ENCODE measurements around the gene MSANTD1.
A peak's percentile ranks its signal among the peaks of the same experiment; 100 is the strongest.

Gene MSANTD1

DNA sequence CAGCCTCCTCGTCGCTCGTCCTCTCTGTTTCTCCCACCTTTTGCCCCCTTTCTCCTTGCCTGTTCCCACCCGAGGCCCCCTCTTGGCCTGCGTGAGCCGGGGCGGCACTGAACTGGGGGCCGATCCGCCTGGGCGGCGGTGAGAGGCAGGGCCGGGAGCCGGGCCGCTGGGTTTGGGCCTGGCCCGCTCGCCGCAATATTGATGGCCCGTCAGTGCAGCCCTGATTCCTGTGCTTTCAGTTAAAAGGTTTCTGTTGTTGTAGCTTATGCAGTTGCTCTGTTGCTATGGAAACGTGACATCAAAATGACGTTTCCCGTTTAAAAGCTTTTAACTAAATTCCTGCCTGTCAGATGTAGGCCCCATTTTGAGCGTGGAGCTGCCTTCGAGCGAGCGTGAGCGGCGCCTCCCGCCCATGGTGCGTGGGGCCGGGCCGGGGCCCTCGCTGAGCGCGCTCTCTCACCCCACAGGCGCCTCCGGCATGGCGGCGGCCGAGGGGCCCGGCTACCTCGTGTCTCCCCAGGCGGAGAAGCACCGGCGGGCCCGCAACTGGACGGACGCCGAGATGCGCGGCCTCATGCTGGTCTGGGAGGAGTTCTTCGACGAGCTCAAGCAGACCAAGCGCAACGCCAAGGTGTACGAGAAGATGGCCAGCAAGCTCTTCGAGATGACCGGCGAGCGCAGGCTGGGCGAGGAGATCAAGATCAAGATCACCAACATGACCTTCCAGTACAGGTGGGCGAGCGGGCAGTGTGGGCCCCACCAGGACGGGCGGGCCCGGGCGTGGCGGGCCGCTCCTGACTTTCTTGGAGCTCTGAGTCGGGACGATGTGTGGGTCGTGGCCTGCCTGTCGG is at the start of gene MSANTD1:
Gene MSANTD1 (plus strand): TSS at position 349 of the 851 bp plus-strand sequence. CDS start 64 bp downstream, at position 413.
- DNase-seq (ENCODE audit: insufficient read length, low spot score) (no peak), FAIRE-seq (no peak)

DNA sequence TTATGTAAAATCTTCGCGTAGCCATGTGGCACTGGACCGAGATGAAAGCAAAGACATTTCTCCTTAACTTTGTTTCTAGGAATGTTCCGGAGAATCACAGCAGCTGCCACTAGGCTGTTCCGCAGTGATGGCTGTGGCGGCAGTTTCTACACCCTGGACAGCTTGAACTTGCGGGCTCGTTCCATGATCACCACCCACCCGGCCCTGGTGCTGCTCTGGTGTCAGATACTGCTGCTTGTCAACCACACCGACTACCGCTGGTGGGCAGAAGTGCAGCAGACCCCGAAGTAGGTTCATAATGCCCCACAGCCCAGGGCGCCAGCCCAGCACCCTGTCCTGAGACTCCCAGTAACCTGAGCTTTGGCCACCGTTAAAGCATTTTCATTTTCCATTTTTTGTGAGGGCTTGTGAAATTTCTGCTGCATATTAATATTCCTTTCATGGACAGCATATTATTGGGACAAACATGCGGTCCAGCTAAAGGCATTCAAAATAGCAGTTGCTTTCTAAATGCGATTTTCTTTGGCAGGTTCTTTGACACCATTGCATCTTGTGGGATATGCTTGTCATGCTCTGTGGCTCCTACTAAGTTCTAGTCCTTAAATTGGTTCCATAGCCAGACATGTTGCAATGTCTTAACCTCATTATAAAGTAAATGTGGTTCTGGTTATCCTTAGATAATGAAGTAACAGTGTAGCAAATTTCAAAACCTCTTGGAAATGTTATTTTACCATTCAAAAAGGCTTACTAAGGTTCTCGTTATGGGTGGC is 49.1 kb upstream of the MSANTD1 start:
- DNase-seq (ENCODE audit: insufficient read length, low spot score) = no peak
- no peak for FAIRE-seq

DNA sequence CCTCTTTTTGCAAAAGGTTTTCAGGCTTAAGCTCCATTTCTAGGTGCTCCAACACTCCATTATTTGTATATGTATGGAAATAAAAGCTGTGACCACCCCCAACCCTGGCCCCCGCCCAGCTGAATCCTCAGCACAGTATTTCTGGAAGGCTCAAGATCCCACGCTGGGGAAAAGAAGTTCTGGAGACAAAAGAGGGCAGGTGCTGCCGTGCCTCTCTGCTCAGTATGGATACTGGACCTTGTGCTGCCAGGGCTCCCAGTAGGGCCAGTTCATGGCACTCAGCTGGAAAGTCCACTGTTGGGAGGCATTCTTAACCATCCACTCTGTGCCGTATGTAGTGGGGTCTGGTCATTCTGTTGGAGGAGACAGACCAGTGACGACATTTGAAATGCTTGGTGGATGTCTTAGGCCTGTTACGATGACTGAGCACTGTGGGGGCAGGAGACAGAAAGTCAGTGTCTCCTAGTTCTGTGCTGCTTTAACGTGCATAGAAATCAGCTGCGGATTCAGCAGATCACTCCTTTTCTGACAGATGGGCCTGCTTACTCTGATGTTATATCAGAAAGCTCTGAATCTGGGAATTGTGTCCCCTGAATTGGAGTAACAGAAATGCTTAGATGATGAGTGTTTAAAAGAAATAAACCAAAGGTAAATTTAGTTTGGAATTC is 48.4 kb upstream of the MSANTD1 start:
- DNase-seq (ENCODE audit: insufficient read length, low spot score) (no peak), FAIRE-seq (no peak)

DNA sequence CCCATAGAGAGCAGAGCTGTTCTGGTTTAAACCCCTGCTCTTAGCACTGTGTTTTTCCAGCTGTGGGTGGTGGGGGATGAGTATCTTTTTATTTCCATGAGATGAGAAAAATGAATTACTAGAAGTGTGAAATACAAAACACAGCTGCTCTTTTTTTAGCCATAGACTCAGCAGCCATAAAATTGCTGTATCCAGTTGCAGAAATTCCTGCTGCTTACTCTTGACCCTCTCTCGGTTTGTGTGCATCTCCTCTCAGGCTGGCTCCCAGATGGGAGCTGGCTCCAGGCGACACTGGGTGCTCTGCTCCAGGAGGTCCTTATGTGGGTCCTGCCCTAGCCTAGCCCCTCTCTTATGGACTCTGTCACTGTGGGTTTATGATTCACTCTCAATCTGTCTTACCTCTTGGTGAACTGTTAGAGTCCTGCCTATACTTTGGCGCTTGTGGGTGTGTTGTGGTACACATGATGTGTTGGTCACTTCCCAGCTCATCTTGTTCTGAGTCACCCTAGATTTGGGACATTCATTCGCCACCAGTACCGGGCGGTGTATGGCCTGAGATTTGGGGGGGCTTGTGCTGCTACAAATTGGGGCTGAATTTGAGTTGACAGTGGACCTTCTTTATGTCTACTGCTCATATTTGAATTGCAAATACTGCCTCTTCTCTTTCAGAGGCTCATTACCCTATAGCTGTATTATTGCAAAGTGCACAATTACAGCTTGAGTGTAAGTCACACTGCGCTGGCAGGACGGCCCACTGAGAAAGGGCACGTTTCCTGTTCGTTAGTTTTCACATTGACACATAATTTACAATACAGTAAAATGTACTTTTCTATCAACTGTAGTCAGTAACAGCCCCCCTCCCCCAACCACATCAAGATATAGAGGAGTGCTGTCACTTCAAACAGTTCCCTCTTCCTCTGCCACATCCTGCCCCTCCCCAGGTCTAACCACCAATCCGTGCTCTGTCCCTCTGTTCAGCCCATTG is 46.9 kb upstream of the MSANTD1 start:
- DNase-seq (ENCODE audit: insufficient read length, low spot score) = peak; percentile 30
- FAIRE-seq = peak; percentile 83

DNA sequence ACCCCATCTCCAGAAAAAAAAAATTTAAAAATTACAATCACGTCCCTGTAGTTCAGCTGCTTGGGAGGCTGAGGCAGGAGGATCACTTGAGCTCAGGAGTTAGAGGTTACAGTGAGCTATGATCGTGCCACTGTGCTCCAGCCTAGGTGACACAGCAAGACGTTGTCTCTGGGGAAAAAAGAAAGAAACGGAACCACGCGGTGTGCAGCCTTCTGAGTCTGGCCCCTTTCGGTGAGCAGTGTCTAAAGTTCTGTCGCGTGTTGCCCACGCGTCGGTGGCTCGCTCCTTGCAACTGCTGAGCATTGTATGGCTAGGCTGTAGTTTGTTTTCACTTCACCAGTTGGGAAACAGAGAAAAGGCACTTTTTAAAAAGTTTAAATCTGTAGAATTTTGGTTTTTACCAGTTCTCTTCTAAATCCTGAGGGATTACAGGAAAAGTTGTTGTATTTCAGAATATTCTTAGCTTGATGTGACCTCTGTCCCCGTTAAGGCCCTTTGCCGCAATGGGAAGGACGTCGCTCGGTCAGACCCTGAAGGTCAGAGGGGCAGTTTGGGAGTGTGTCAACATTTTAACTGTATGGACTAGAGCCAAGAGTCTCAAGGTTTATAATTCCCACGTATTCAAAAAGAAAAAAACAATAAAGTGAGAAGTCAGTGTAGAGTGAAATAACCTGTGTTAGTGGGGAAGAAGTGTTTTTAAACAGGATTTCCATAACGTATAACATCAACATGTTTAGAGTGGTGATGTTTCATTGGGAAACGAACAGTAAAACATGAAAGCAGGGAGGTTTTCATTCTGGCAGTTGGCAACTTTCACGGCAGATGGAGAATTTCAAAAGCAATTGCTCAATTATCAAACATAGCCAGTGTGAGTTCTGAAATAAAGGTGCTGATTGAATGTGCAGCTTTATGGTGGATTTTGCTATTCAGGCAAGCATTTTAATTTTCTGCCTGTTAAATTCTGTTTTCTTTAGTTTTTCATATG is 45.8 kb upstream of the MSANTD1 start:
- peak; percentile 54 for FAIRE-seq

DNA sequence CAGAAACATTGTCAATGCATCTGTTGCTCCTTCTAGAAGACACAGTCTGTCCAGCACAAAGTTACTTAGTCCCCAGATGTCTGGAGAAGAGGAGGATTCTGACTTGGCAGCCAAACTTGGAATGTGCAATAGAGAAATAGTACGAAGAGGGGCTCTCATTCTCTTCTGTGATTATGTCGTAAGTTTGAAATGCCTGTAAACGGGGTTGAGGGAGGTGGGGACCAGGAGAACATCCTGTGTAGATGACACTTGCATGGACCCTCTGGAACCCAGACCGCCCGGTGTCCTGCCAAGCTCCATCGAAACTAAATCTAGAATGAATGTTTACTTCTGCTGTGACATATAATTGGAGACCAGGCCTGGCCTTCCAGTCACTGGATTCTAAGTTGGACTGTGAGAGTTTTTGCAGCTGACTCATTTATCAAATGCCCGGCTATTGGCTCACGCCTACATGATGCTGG is 45.0 kb upstream of the MSANTD1 start:
- FAIRE-seq (no peak), DNase-seq (ENCODE audit: insufficient read length, low spot score) (no peak)

More for the DNA sequence above, 45.8 kb upstream of the MSANTD1 start:
- DNase-seq (ENCODE audit: insufficient read length, low spot score) = no peak

DNA sequence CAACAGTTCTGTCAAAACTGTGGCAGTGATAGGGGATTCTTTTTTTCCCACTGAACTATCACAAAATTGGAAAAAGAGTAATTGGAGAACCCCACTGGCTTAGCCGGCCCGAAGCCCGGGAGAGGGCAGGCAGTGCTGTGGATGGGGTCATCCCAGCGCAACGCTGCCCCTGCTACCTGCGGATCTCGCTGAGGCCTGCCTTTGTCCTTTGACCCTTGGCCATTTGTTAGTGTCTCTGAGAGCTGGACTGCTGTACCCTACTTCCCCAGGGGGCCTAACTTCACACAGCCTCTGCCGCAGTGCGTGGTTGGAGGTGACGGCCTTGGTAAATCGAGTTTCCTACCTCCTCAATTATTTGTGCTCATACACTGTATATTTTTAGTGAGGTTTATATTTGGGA is 43.0 kb upstream of the MSANTD1 start:
- no peak for FAIRE-seq
- no peak for DNase-seq (ENCODE audit: insufficient read length, low spot score)

DNA sequence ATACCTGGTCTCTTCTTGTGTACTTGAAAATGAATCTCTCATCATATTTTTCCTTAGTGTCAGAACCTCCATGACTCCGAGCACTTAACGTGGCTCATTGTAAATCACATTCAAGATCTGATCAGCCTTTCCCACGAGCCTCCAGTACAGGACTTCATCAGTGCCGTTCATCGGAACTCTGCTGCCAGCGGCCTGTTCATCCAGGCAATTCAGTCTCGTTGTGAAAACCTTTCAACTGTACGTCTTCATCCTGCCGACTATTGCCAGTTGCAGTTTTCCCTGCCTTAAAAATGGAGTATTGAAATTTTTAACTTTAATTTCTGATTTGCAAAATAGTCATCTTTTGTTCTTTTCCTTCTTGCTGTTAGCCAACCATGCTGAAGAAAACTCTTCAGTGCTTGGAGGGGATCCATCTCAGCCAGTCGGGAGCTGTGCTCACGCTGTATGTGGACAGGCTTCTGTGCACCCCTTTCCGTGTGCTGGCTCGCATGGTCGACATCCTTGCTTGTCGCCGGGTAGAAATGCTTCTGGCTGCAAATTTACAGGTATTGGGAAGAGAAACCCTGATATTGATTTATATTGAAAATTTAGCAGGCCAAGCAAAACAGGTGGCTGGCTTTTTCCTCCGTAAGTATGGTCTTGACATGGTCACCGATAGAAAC is 42.4 kb upstream of the MSANTD1 start:
- DNase-seq (ENCODE audit: insufficient read length, low spot score) (no peak), FAIRE-seq (no peak)

DNA sequence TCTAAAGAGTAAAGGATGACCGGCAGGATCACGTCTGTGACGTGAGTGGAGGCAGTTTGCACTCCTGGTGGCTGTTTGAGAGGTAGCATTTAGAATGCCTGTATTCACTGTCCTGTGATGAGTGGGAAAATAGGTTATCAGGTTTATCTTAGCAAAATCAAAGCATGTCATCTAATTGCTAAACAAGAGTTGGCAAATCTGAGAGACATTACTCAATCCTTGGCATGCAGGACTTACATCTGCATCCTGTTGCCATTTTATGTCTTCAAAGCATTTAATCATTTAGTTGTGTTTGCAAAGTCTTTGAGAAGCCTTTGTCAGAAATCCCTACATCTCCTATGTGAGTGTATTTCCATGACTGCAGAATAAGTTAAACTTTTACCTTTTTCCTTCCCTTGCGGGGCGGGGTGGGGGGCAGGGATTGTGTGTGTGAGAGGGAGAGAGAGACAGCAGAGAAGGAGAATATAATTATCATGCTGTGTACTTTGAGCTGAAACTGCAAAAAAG is 41.4 kb upstream of the MSANTD1 start:
- DNase-seq (ENCODE audit: insufficient read length, low spot score) (no peak), FAIRE-seq (no peak)

DNA sequence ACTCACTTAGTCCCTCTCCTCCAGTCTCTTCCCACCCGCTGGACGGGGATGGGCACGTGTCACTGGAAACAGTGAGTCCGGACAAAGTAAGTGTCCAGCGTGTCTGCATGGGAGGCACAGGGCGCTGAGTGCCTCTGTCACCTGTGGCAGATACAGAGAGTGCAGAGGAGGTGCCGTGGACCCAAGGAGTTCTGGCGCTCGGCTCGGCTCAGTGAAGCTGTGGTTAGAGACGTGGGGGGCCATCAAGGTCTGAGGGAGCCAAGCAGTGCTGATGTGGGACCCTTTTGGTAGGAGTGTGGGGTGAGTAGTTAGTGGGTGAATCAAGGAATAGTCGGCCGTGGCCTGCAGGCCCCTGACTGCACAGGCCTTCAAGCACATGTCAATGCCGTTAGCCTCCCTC is 40.1 kb upstream of the MSANTD1 start:
- DNase-seq (ENCODE audit: insufficient read length, low spot score) = no peak
- no peak for FAIRE-seq

DNA sequence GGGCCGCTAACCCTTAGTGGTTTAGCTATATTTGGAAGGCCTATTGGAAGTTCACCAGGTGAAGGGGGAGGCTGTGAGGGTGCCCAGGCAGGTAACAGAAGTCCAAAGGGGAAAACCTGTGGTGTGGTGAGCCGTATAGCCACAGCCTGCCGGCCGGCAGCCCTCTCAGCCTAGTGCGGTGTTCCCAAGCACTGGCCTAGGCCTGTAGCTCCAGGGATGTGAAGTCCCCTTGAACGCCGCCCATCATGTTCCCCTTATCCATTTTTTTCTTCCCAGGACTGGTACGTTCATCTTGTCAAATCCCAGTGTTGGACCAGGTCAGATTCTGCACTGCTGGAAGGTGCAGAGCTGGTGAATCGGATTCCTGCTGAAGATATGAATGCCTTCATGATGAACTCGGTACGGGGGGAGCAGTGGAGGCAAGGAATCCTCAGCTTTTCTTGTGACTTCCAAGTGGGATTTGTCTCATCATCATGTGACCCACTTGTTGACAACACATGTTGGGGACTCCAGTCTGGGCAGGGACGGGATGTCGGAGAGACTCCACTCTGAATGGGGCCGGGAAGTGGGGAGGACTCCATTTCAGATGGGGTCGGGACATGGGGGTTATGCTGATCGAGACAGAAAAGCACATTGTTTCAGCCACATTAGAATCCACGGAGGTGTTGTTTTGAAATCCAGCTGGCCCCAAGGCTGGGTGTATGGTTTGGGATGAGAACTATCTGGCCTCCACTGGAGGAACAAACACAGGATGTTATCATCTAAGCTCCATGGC is 39.2 kb upstream of the MSANTD1 start:
- FAIRE-seq = no peak
- no peak for DNase-seq (ENCODE audit: insufficient read length, low spot score)

DNA sequence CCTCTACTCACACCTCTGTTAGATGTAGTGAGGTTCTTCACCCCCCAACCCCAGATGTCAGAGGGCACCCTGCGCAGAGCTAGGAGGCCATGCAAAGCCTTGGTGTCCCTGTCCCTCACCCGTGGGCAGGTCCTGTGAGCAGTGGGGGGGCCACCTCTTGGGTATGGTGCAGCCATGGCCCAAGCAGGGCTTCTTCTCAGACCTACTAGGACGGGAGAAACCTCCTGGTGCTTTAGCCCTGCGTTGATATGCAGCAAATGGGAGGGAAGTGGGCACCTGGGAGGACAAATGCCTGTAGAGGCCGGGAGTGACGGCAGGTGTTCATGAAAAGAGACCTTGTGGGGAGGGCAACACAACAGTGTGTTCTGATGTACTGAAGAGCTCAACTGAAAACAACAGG is 38.5 kb upstream of the MSANTD1 start:
- DNase-seq (ENCODE audit: insufficient read length, low spot score) = no peak

DNA sequence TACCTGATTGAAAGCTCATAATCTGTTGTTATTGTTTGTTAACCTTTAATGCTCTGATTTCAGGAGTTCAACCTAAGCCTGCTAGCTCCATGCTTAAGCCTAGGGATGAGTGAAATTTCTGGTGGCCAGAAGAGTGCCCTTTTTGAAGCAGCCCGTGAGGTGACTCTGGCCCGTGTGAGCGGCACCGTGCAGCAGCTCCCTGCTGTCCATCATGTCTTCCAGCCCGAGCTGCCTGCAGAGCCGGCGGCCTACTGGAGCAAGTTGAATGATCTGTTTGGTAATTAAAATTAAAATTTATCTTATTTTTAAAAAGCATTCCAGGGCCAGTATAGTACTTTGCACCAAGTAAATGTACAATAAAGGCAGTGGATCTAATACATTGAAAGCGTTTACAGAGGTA is 37.1 kb upstream of the MSANTD1 start:
- DNase-seq (ENCODE audit: insufficient read length, low spot score) (no peak), FAIRE-seq (no peak)

More for the DNA sequence above, 38.5 kb upstream of the MSANTD1 start:
- no peak for FAIRE-seq

DNA sequence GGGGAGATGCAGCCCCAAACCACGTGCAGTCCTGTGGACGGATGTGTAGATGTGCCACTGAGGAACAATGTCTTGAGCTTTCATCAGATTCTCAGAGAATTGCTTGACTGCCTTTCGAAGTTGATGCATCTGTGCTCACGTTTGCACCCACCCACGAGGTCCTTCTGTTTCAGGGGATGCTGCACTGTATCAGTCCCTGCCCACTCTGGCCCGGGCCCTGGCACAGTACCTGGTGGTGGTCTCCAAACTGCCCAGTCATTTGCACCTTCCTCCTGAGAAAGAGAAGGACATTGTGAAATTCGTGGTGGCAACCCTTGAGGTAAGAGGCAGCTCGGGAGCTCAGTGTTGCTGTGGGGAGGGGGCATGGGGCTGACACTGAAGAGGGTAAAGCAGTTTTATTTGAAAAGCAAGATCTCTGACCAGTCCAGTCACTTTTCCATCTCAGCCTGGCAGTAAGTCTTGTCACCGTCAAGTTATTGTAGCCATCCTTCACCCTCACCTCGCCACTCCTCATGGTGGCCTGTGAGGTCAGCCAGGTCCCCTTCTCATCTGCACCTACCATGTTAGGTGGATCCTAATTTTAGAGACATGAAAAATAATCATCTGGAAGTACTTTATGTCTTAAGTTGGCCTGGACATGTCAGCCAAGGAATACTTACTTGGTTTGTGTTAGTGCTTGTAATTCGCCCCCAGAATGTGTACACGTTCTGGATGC is 36.4 kb upstream of the MSANTD1 start:
- no peak for DNase-seq (ENCODE audit: insufficient read length, low spot score)
- FAIRE-seq = no peak

DNA sequence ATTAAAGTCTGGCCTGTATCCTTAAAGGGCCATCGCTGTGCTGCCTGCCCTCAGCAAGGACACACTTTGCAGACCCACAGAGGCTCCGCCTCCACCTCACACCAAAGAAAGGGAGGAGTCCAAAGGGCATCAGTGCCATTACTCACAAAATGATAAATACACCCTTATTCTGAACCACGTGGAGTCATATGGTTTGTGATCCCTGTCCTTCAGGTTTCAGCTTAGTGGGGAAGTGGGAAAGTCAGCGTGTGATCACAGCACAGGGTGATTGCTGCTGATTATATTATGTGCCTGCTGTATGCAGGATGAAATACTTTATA is 35.9 kb upstream of the MSANTD1 start:
- DNase-seq (ENCODE audit: insufficient read length, low spot score) (no peak), FAIRE-seq (no peak)

DNA sequence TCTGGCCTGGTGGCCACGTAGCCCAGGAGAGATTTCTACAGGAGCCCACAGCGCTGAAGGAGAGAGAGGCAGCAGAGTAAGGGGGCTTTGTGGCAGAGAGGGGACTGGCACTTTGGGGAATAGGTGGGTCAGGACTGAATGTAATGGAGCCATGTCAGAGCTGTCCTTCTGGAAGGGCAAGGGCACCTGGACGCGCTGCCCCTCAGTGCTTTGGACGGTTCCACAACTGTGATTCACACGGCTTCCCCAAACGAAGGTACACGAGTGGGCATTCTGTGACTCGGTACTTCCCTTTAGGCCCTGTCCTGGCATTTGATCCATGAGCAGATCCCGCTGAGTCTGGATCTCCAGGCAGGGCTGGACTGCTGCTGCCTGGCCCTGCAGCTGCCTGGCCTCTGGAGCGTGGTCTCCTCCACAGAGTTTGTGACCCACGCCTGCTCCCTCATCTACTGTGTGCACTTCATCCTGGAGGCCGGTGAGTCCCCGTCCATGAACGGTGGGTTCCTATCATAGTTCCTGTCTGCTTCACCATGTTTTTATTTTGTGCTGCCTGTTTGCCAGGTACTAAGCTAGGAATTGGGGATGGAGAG is 35.2 kb upstream of the MSANTD1 start:
- FAIRE-seq (no peak), DNase-seq (ENCODE audit: insufficient read length, low spot score) (no peak)

DNA sequence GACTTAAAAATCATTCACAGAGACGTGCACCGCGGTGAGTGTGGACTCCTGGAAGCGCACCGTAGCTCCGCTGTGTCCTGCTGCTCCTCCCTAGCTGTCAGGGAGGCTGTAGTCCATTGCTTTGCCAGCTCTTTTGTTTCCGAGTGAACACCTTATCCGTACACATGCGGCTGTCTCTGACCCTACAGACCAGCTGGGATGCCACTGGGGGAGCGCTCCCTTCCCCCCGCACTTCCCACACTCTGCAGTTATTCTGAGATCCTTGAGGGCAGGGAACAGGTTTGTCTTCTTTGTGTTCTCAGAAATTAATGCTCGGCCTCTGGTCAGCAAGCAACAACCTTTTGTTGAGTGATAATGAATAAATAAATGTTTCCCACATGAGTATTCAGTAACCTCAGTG is 33.7 kb upstream of the MSANTD1 start:
- no peak for DNase-seq (ENCODE audit: insufficient read length, low spot score)
- no peak for FAIRE-seq
